ENCODE data around the gene SMAP1. TPM values are rescaled to one million over a fixed set of nuclear protein-coding genes. Genes with fewer than 3 reads are reported as not detected.

SMAP1 gene
- total RNA-seq, 6 experiments from 2014 or later = 9.1 to 16.1 (median 12.2) TPM

DNA sequence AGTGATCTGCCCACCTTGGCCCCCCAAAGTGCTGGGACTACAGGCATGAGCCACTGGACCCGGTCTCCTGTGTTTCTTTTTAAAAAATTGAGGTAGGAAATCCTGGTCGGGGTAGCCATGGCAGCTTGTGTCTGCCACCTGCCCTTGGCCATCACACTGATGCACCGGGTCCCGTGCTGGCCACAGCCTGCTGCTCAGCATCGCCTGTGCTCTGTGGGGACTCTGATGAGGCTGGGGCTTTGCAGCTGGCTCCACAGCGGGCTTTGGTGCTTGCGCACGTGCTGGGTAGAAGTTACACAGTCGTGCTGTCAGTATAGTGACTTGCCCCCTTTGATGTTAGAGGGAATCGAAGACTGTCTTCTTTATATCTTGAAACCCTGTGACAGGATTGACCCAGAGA lies 66.7 kb downstream of the SMAP1 start:
- Histone ChIP-seq H3K4me1 (no peaks in the 10 kb centered on the region), H3K9me3 (no peaks in the 10 kb centered on the region), H3K27me3 (no peaks in the 10 kb centered on the region), H3K27ac (no peak overlapping the region), H3K4me3 (no peak overlapping the region), H3K36me3 (peaks cover 0 to 9% (median 2%) of the 10 kb centered on the region in 4 donors)
- ATAC-seq = no peak
- DNase-seq = no peak
- WGBS (ENCODE audit: insufficient coverage, low coverage, low lambda C conversion rate, missing lambda C conversion rate) = 90% methylated on average over 5 of the region's 10 CpGs
- intact Hi-C loops (cut with DNase I) = no loop called here
- TF ChIP-seq CTCF (IDR thresholded peaks at IDR 0.05) (no peak), POLR2A (IDR thresholded peaks at IDR 0.05) (no peak)

- no peak for ATAC-seq
- intact Hi-C loops (cut with DNase I) = no loop called here
- no peak for DNase-seq
- Histone ChIP-seq H3K4me1 (no peaks in the 10 kb centered on the region), H3K27me3 (no peaks in the 10 kb centered on the region), H3K27ac (no peak overlapping the region), H3K36me3 (peaks cover 0 to 9% (median 2%) of the 10 kb centered on the region in 4 donors), H3K9me3 (no peaks in the 10 kb centered on the region), H3K4me3 (no peak overlapping the region)
- TF ChIP-seq POLR2A (IDR thresholded peaks at IDR 0.05) (no peak), CTCF (IDR thresholded peaks at IDR 0.05) (no peak)
- 50% methylated on average over 1 of the region's 1 CpG for WGBS (ENCODE audit: insufficient coverage, low coverage, low lambda C conversion rate, missing lambda C conversion rate)
These were observed 67.3 kb downstream of the SMAP1 start for GRCh38 chr6:70734979-70735378.

GRCh38 chr6:70735513-70735912 lies 67.8 kb downstream of the SMAP1 start:
- no peaks in the 10 kb centered on the region for H3K27me3 ChIP-seq
- intact Hi-C loops (cut with DNase I) = no loop called here
- DNase-seq = no peak
- H3K9me3 ChIP-seq = no peaks in the 10 kb centered on the region
- WGBS (ENCODE audit: insufficient coverage, low coverage, low lambda C conversion rate, missing lambda C conversion rate) = 96% methylated on average over 6 of the region's 6 CpGs
- TF ChIP-seq POLR2A (IDR thresholded peaks at IDR 0.05) (no peak), CTCF (IDR thresholded peaks at IDR 0.05) (no peak)
- no peak overlapping the region for H3K27ac ChIP-seq
- ATAC-seq = no peak
- no peak overlapping the region for H3K4me3 ChIP-seq
- H3K36me3 ChIP-seq = peaks cover 0 to 9% (median 2%) of the 10 kb centered on the region in 4 donors
- no peaks in the 10 kb centered on the region for H3K4me1 ChIP-seq

DNA sequence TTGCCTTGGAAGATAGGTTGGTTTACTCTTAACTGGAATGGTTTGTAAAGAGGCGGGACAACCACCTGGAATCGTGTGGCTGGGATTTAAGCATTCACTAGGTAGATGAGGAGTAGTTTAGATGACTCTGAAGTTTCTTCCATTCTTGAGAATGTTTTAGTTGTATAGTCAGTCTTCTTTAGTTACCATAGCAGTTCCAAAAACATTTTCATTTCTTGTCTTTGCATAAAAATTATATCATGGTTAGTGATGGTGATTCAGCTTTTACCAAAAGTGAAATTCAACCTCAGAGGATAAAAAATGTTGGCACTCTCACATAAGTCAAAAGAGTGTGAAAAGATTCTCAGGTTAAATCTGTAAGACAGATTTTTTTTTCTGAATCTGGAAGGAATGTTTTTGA lies 70.3 kb downstream of the SMAP1 start:
- intact Hi-C loops (cut with DNase I) = no loop called here

More for the DNA sequence above, 70.3 kb downstream of the SMAP1 start:
- Histone ChIP-seq H3K4me1 (no peaks in the 10 kb centered on the region), H3K4me3 (no peak overlapping the region), H3K36me3 (peaks cover 0 to 9% (median 2%) of the 10 kb centered on the region in 4 donors), H3K27ac (no peak overlapping the region), H3K9me3 (no peaks in the 10 kb centered on the region), H3K27me3 (no peaks in the 10 kb centered on the region)
- DNase-seq (no peak), ATAC-seq (no peak)
- TF ChIP-seq CTCF (IDR thresholded peaks at IDR 0.05) (no peak), POLR2A (IDR thresholded peaks at IDR 0.05) (no peak)
- WGBS (ENCODE audit: insufficient coverage, low coverage, low lambda C conversion rate, missing lambda C conversion rate) = 96% methylated on average over 2 of the region's 2 CpGs

All from right lobe of liver (tissue), 6 donors.